Erythroblast (primary cell): ENCODE measurements around the gene AMDHD2.

Source experiments
- GATA1 ChIP-seq: IDR thresholded peaks from 2 replicates; pipeline ENCODE4 v1.6.1; 2011; ENCODE audit warnings: low read depth, mild to moderate bottlenecking, control low read depth, low read length, moderate library complexity
- POLR2A ChIP-seq: IDR thresholded peaks from 2 replicates; pipeline ENCODE4 v1.6.1; 2011; ENCODE audit warnings: mild to moderate bottlenecking, low read length

- TF ChIP-seq POLR2A (no peak), GATA1 (no peak)
Observed at GRCh38 chr16:2529961-2530628, 9.9 kb downstream of the AMDHD2 start.
